ENCODE results near the gene TEX51.

DNA sequence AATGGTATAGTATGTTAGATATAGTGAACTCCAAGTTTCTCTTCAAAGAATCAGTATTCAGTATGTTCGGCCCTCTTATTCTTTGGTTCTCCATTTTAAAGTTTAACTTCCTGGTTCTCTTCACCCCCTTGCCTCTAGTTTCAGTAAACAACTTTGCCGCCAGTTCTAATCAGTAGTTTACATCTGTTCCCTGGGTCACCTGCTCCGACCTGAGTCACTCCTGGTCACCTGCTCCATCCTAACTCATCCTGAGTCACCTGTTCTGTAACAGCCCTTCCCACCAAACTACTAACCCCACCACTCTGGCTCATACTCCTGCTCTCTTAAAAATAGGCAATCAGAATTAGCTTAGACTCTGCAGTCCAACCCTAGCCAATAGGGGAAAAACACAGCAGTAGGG is 23.7 kb upstream of the TEX51 start:
- TF ChIP-seq GABPA (IDR thresholded peaks at IDR 0.05; ENCODE audit: low read depth) (no peak), CHD2 (IDR thresholded peaks at IDR 0.05; ENCODE audit: low read length, partially characterized antibody) (no peak), TAF1 (IDR thresholded peaks at IDR 0.05; ENCODE audit: borderline replicate concordance, low read depth, low read length) (no peak), FOXJ3 (CRISPR knock-in tag; IDR thresholded peaks at IDR 0.05) (no peak), YY1 (IDR thresholded peaks at IDR 0.05; ENCODE audit: low read depth) (no peak), SIN3A (IDR thresholded peaks at IDR 0.05; ENCODE audit: borderline replicate concordance, low read depth, low read length) (no peak), POLR2AphosphoS5 (IDR thresholded peaks at IDR 0.05; ENCODE audit: low read depth, low read length) (no peak), TEAD4 (IDR thresholded peaks at IDR 0.05; ENCODE audit: borderline replicate concordance, insufficient read depth) (no peak)
- TF ChIP-seq, protein P1, sequence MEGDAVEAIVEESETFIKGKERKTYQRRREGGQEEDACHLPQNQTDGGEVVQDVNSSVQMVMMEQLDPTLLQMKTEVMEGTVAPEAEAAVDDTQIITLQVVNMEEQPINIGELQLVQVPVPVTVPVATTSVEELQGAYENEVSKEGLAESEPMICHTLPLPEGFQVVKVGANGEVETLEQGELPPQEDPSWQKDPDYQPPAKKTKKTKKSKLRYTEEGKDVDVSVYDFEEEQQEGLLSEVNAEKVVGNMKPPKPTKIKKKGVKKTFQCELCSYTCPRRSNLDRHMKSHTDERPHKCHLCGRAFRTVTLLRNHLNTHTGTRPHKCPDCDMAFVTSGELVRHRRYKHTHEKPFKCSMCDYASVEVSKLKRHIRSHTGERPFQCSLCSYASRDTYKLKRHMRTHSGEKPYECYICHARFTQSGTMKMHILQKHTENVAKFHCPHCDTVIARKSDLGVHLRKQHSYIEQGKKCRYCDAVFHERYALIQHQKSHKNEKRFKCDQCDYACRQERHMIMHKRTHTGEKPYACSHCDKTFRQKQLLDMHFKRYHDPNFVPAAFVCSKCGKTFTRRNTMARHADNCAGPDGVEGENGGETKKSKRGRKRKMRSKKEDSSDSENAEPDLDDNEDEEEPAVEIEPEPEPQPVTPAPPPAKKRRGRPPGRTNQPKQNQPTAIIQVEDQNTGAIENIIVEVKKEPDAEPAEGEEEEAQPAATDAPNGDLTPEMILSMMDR (IDR thresholded peaks at IDR 0.05) = no peak
- TF ChIP-seq, protein P2, sequence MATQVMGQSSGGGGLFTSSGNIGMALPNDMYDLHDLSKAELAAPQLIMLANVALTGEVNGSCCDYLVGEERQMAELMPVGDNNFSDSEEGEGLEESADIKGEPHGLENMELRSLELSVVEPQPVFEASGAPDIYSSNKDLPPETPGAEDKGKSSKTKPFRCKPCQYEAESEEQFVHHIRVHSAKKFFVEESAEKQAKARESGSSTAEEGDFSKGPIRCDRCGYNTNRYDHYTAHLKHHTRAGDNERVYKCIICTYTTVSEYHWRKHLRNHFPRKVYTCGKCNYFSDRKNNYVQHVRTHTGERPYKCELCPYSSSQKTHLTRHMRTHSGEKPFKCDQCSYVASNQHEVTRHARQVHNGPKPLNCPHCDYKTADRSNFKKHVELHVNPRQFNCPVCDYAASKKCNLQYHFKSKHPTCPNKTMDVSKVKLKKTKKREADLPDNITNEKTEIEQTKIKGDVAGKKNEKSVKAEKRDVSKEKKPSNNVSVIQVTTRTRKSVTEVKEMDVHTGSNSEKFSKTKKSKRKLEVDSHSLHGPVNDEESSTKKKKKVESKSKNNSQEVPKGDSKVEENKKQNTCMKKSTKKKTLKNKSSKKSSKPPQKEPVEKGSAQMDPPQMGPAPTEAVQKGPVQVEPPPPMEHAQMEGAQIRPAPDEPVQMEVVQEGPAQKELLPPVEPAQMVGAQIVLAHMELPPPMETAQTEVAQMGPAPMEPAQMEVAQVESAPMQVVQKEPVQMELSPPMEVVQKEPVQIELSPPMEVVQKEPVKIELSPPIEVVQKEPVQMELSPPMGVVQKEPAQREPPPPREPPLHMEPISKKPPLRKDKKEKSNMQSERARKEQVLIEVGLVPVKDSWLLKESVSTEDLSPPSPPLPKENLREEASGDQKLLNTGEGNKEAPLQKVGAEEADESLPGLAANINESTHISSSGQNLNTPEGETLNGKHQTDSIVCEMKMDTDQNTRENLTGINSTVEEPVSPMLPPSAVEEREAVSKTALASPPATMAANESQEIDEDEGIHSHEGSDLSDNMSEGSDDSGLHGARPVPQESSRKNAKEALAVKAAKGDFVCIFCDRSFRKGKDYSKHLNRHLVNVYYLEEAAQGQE (IDR thresholded peaks at IDR 0.05; ENCODE audit: low read depth, low read length) = no peak
- TF ChIP-seq, protein P3, sequence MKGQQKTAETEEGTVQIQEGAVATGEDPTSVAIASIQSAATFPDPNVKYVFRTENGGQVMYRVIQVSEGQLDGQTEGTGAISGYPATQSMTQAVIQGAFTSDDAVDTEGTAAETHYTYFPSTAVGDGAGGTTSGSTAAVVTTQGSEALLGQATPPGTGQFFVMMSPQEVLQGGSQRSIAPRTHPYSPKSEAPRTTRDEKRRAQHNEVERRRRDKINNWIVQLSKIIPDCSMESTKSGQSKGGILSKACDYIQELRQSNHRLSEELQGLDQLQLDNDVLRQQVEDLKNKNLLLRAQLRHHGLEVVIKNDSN (IDR thresholded peaks at IDR 0.05; ENCODE audit: borderline replicate concordance, low read depth) = no peak

All from SK-N-SH (cell line).